HepG2 (cell line): ENCODE measurements around the gene ZC3H4. TPM values are rescaled to one million over a fixed set of nuclear protein-coding genes. Genes with fewer than 3 reads are reported as not detected.

Experiments used
- ARHGAP35 ChIP-seq: sonication (generic); formaldehyde crosslinking; IDR thresholded peaks from 2 replicates; pipeline ENCODE4 v1.9.0; 2022; ENCODE audit warnings: mild to moderate bottlenecking, inconsistent platforms, moderate library complexity, missing genetic modification reagents, borderline replicate concordance
- ATAD3A ChIP-seq: sonication (generic); formaldehyde crosslinking; IDR thresholded peaks from 2 replicates; pipeline ENCODE4 v1.4.0; 2020; ENCODE audit warnings: missing genetic modification reagents
- BCLAF1 ChIP-seq: fragments of 450-650 bp; IDR thresholded peaks from 2 replicates; pipeline ENCODE4 v1.6.1; 2017; ENCODE audit warnings: mild to moderate bottlenecking
- HDAC1 ChIP-seq: sonication (generic); formaldehyde crosslinking; IDR thresholded peaks from 2 replicates; pipeline ENCODE4 v1.5.1; 2020; ENCODE audit warnings: mild to moderate bottlenecking, missing genetic modification reagents
- MZF1 ChIP-seq: sonication (generic); formaldehyde crosslinking; IDR thresholded peaks from 2 replicates; pipeline ENCODE4 v1.8.1; 2023; ENCODE audit warnings: mild to moderate bottlenecking, missing genetic modification reagents, borderline replicate concordance
- NAIF1 ChIP-seq: sonication (generic); formaldehyde crosslinking; IDR thresholded peaks from 2 replicates; pipeline ENCODE4 v1.5.0; 2020; ENCODE audit warnings: mild to moderate bottlenecking, missing genetic modification reagents, borderline replicate concordance
- NFRKB ChIP-seq: fragments of 450-650 bp; IDR thresholded peaks from 2 replicates; pipeline ENCODE4 v1.6.1; 2017
- NR2F6 ChIP-seq, 2 experiments: IDR thresholded peaks; 2 replicates each; pipeline ENCODE4 v1.6.1; 2016; ENCODE audit warnings: antibody characterized with exemption in 1 of 2, mild to moderate bottlenecking in 1 of 2
- POLR2A ChIP-seq, 2 experiments: IDR thresholded peaks; 2 replicates each; pipeline ENCODE4 v1.6.1; 2011; ENCODE audit warnings: low read depth in 2 of 2, low read length in 2 of 2, mild to moderate bottlenecking in 1 of 2, moderate library complexity in 1 of 2; ENCODE audit not compliant: insufficient read depth in 1 of 2
- POLR2G ChIP-seq: fragments of 200-400 bp; formaldehyde crosslinking; IDR thresholded peaks from 2 replicates; pipeline ENCODE4 v1.6.1; 2018; ENCODE audit warnings: mild to moderate bottlenecking, low read depth, low read length, moderate library complexity
- RCOR2 ChIP-seq: IDR thresholded peaks from 2 replicates; pipeline ENCODE4 v1.6.1; 2016; ENCODE audit warnings: missing biosample characterization, missing genetic modification reagents
- RXRB ChIP-seq: IDR thresholded peaks from 2 replicates; pipeline ENCODE4 v1.6.1; 2016; ENCODE audit warnings: borderline replicate concordance, missing genetic modification reagents, missing compliant biosample characterization
- SUZ12 ChIP-seq: fragments of 150-350 bp; IDR thresholded peaks from 2 replicates; pipeline ENCODE4 v1.6.1; 2014; ENCODE audit warnings: low read depth, low read length
- TAF1 ChIP-seq: sonication (generic); formaldehyde crosslinking; IDR thresholded peaks from 2 replicates; pipeline ENCODE4 v1.4.0; 2020; ENCODE audit warnings: missing genetic modification reagents
- TARDBP ChIP-seq: sonication (generic); formaldehyde crosslinking; IDR thresholded peaks from 2 replicates; pipeline ENCODE4 v1.8.0; 2022; ENCODE audit warnings: mild to moderate bottlenecking, missing genetic modification reagents
- TP53 ChIP-seq: sonication (generic); formaldehyde crosslinking; conservative IDR thresholded peaks from 2 replicates; pipeline ENCODE4 v1.4.0; 2020; ENCODE audit warnings: missing genetic modification reagents
- XRCC5 ChIP-seq: fragments of 200-400 bp; formaldehyde crosslinking; optimal IDR thresholded peaks from 2 replicates; pipeline ENCODE3; 2017; ENCODE audit warnings: mild to moderate bottlenecking, low read length
- ZNF253 ChIP-seq: sonication (generic); formaldehyde crosslinking; IDR thresholded peaks from 2 replicates; pipeline ENCODE4 v1.8.0; 2022; ENCODE audit warnings: mild to moderate bottlenecking, missing genetic modification reagents, borderline replicate concordance
- ZNF33A ChIP-seq: sonication (generic); formaldehyde crosslinking; IDR thresholded peaks from 2 replicates; pipeline ENCODE4 v1.5.1; 2020; ENCODE audit warnings: missing genetic modification reagents, mild to moderate bottlenecking, moderate library complexity, borderline replicate concordance
- ZNF33B ChIP-seq: sonication (generic); formaldehyde crosslinking; IDR thresholded peaks from 2 replicates; pipeline ENCODE4 v1.5.1; 2020; ENCODE audit warnings: mild to moderate bottlenecking, missing genetic modification reagents
- ZNF501 ChIP-seq: sonication (generic); formaldehyde crosslinking; IDR thresholded peaks from 2 replicates; pipeline ENCODE4 v1.5.1; 2020; ENCODE audit warnings: mild to moderate bottlenecking, moderate library complexity, missing genetic modification reagents
- ZNF530 ChIP-seq: sonication (generic); formaldehyde crosslinking; IDR thresholded peaks from 2 replicates; pipeline ENCODE4 v1.5.0; 2020; ENCODE audit warnings: low read depth, mild to moderate bottlenecking, missing genetic modification reagents
- ZNF780A ChIP-seq: sonication (generic); formaldehyde crosslinking; IDR thresholded peaks from 2 replicates; pipeline ENCODE4 v1.8.0; 2022; ENCODE audit warnings: mild to moderate bottlenecking, missing genetic modification reagents, moderate library complexity
- polyA plus RNA-seq, 8 experiments: library from polyadenylated mRNA; depleted of rRNA in 3 of 8; stranded (reverse) in 7 of 8; unstranded in 1 of 8; fragments of >200 nt; fragmentation: Illumina TruSeq in 4 of 8; extraction: Trizol in 4 of 8; gene quantifications; 2 replicates each; pipeline versions ENCODE4 v1.2.1 to v1.2.3, GENCODE V29; 2011 to 2016; ENCODE audit warnings: low read depth in 4 of 8, missing spikeins in 1 of 8, mixed read lengths in 1 of 8; ENCODE audit not compliant: insufficient read depth in 1 of 8
- total RNA-seq, 5 experiments: library from RNA; depleted of rRNA; stranded (reverse); fragments of >200 nt; fragmentation: Illumina TruSeq; extraction: Trizol; gene quantifications; 2 replicates each; pipeline ENCODE4 v1.2.3, GENCODE V29; 2016; ENCODE audit warnings: low read depth in 1 of 5
- TF ChIP-seq, protein P1 (sequence below): sonication (generic); formaldehyde crosslinking; IDR thresholded peaks from 2 replicates; pipeline ENCODE4 v1.4.0; 2020; ENCODE audit warnings: mild to moderate bottlenecking, missing genetic modification reagents
- TF ChIP-seq, protein P2 (sequence below): sonication (generic); formaldehyde crosslinking; IDR thresholded peaks from 2 replicates; pipeline ENCODE4 v1.4.0; 2020; ENCODE audit warnings: mild to moderate bottlenecking, missing genetic modification reagents

Gene ZC3H4
- total and polyA plus RNA-seq, 2 of the 13 experiments (the other 11 are each of a cell fraction or from before 2014, with no cell fraction given), result 1.8 to 10.7 TPM

DNA sequence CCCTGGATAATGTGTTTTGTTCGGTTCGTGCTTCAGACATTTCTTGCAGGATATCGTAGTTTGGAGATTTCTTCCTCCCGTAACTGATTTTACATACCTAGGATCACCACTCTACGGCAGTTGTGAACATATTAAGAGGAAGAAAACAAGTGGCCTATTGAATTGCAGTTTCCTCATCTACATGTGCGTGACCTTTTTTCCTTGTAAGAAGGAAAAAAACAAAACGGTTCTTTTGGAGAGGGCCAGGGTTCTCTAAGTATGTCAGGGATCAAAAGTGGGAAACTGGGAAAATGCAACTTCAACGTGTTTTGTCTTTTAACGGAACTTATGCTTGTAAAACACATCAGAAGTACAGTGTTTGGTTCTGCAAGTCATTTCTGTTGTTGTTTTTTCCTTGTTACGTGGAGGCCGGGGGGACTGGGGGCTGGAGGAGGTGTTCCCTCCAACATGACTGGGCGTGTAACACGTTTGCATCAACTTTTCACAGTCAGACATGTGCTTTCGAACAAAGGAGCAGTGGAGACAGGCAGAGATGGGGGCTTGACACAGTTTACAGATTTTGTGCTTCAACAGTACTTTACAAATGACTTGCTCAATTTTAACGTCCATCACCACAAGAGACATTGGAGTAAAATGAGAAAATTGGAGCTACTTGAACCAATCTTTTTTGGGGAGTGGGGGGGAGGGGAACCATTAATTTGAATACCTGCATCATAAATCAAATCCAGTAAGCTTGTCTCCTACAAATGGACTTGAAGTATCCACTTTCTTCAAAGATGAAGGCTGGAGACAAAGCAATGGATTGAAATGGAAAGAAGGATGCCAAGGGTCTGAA, 3.8 kb downstream of the ZC3H4 start (continued):
- TF ChIP-seq, protein P1, sequence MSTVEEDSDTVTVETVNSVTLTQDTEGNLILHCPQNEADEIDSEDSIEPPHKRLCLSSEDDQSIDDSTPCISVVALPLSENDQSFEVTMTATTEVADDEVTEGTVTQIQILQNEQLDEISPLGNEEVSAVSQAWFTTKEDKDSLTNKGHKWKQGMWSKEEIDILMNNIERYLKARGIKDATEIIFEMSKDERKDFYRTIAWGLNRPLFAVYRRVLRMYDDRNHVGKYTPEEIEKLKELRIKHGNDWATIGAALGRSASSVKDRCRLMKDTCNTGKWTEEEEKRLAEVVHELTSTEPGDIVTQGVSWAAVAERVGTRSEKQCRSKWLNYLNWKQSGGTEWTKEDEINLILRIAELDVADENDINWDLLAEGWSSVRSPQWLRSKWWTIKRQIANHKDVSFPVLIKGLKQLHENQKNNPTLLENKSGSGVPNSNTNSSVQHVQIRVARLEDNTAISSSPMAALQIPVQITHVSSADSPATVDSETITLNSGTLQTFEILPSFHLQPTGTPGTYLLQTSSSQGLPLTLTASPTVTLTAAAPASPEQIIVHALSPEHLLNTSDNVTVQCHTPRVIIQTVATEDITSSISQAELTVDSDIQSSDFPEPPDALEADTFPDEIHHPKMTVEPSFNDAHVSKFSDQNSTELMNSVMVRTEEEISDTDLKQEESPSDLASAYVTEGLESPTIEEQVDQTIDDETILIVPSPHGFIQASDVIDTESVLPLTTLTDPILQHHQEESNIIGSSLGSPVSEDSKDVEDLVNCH (CRISPR knock-in tag), result no peak
- TF ChIP-seq ZNF253 (CRISPR knock-in tag) (no peak), TAF1 (CRISPR knock-in tag) (no peak), POLR2G (peak; percentile 70), ZNF33A (CRISPR knock-in tag) (no peak), NAIF1 (no peak), RXRB (CRISPR knock-in tag) (peak; percentile 21; the same call in 1 of the 2 replicates), NFRKB (no peak), MZF1 (CRISPR knock-in tag) (no peak), TARDBP (CRISPR knock-in tag) (no peak), BCLAF1 (no peak), ZNF780A (CRISPR knock-in tag) (no peak), ZNF530 (CRISPR knock-in tag) (no peak), TP53 (CRISPR knock-in tag) (no peak), POLR2A (IDR thresholded peaks at IDR 0.05; ENCODE audit: insufficient read depth in 1 of 2, low read depth in 2 of 2, low read length in 2 of 2) (peak in 1 of 2 experiments; percentile 44; a peak in 1 of 4 replicates), XRCC5 (no peak), ZNF33B (CRISPR knock-in tag) (no peak), ZNF501 (no peak), ARHGAP35 (CRISPR knock-in tag) (no peak), HDAC1 (CRISPR knock-in tag) (no peak), RCOR2 (CRISPR knock-in tag) (no peak), SUZ12 (no peak), ATAD3A (CRISPR knock-in tag) (no peak), NR2F6 (IDR thresholded peaks at IDR 0.05) (peak; percentile 9; the same call in 1 of the 2 replicates), NR2F6 (CRISPR knock-in tag; IDR thresholded peaks at IDR 0.05) (no peak)
- TF ChIP-seq, protein P2, sequence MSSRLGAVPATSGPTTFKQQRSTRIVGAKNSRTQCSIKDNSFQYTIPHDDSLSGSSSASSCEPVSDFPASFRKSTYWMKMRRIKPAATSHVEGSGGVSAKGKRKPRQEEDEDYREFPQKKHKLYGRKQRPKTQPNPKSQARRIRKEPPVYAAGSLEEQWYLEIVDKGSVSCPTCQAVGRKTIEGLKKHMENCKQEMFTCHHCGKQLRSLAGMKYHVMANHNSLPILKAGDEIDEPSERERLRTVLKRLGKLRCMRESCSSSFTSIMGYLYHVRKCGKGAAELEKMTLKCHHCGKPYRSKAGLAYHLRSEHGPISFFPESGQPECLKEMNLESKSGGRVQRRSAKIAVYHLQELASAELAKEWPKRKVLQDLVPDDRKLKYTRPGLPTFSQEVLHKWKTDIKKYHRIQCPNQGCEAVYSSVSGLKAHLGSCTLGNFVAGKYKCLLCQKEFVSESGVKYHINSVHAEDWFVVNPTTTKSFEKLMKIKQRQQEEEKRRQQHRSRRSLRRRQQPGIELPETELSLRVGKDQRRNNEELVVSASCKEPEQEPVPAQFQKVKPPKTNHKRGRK (CRISPR knock-in tag), result no peak
